Limb (tissue), 2 donors: ENCODE measurements around the gene SKIC2.
"Not testable (repeated sequence)": the region's sequence is repeated elsewhere in the genome, so short reads cannot be mapped to it uniquely, and the experiment has no call there.

Experiments used
- DNase-seq, 2 donors: peaks; one replicate each; pipeline ENCODE4 v3.0.0-alpha.2; 2016; ENCODE audit errors: extremely low spot score in 2 of 2

The SKIC2 gene

GRCh38 chr6:31968791-31969711, 10.1 kb downstream of the SKIC2 start:
- no peak for DNase-seq

- no peak for DNase-seq
These were observed 11.0 kb downstream of the SKIC2 start for GRCh38 chr6:31969712-31970603.

DNA sequence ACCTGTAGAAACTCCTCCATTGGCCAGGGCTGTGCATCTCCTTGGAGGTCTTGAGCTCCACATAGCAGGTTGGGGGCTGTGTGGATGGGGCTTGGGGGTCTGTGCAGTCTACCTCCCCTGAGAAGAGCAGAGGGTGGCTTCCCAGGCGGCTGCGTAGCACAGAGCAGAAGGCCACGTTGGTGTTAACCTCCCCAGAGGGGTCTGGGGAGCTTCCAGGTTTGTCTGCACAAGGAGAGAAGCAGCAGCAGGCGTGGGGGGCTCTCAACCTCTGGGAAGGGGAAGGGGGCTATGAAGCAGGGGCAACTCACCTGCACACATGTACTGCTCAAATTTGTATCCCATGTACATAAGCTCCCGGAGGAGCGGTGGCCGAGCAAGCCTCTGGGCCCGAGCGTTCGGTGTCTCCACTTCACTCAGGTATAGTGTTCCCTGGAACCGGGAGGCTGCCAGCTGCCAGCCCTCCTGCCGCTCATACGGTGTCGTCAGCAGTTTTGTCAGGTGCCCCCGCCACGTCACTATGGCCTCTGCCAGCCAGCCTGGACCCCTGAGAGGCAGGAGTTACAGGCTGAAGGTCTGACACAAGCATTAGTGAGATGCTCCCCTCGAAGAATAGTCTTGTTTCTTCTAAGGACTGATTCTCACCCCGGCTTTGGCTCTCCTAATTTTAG, 11.8 kb downstream of the SKIC2 start:
- DNase-seq = no peak

GRCh38 chr6:31971279-31971992, 12.5 kb downstream of the SKIC2 start:
- DNase-seq = no peak

- DNase-seq = peak; percentile 94 to 98
These were observed 13.2 kb downstream of the SKIC2 start, which contains the start of gene DXO for GRCh38 chr6:31971993-31972708. DXO (minus strand) TSS chr6:31972138; CDS start chr6:31971675, 463 bp downstream.

- no peak for DNase-seq
These were observed 13.9 kb downstream of the SKIC2 start for GRCh38 chr6:31972709-31973350.

GRCh38 chr6:31976065-31976464, 17.1 kb downstream of the SKIC2 start:
- not testable (repeated sequence) for DNase-seq

- DNase-seq = no peak
These were observed 18.9 kb downstream of the SKIC2 start for GRCh38 chr6:31977816-31978431.

- no peak for DNase-seq
These were observed 19.9 kb downstream of the SKIC2 start for GRCh38 chr6:31978831-31979230.

GRCh38 chr6:31979238-31979898, 20.4 kb downstream of the SKIC2 start:
- DNase-seq = no peak

- DNase-seq = not testable (repeated sequence)
These were observed 21.4 kb downstream of the SKIC2 start for GRCh38 chr6:31980195-31980876.

GRCh38 chr6:31980998-31981397, 22.0 kb downstream of the SKIC2 start:
- not testable (repeated sequence) for DNase-seq

DNA sequence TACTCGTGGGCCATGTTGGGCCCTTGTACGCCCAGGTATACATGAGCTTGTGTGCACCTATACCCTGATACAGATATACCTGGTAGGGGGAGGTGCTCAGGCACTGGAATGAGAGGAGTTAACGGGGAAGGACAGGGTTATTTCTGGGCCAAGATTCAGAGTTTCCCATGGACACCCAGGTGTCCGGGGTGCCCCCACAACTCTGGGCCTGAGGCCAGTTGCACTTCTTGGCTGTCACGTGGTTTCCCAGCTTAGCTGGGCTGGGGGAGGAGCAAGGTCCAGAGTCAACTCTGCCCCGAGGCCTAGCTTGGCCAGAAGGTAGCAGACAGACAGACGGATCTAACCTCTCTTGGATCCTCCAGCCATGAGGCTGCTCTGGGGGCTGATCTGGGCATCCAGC, 22.8 kb downstream of the SKIC2 start, which contains the start of gene C4A:
Gene C4A, plus strand, starts transcription at position 314 of the 400 bp plus-strand sequence. Its CDS starts 51 bp downstream, at position 365.
- not testable (repeated sequence) for DNase-seq

DNA sequence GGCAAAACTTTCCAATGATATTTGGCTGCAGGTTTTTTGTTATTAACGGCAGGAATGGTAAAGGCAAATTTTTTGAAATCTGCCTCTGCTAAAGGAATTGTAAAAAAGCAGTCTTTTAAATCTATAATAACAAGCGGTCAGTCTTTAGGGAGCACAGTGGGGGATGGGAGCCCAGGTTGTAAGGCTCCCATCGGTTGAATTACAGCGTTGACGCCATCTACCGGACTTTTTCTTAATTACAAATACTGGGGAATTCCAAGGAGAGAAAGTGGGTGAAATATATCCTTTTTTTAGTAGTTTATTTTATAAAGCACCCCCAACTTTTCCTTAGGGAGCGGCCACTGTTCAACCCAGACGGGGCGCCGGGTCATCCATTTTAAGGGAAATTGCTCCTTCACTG, 30.4 kb downstream of the SKIC2 start:
- DNase-seq = not testable (repeated sequence)

DNA sequence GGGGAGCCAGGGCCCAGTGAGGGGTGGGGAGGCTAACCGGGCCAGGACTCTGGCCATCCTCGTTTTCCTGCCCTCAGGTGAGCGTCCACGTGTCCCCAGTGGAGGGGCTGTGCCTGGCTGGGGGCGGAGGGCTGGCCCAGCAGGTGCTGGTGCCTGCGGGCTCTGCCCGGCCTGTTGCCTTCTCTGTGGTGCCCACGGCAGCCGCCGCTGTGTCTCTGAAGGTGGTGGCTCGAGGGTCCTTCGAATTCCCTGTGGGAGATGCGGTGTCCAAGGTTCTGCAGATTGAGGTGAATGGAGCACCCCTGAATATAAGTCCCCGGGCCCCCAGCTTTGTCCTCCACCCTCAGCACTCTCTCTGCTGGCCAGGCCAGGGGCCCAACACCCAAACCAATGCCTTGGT, 35.4 kb downstream of the SKIC2 start:
- not testable (repeated sequence) for DNase-seq

DNA sequence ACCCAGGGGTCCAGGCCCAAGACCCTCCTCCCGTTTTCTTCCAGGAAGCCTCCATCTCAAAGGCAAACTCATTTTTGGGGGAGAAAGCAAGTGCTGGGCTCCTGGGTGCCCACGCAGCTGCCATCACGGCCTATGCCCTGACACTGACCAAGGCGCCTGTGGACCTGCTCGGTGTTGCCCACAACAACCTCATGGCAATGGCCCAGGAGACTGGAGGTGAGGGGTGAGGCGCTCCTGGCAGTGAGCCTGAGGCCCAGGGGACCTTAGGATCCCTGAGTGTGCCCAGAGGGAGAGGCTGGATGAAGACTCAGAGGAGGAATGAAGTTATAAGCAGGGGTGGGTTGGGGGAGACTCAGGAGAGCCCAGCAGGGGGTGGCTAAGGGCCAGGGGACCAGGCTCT, 37.4 kb downstream of the SKIC2 start:
- DNase-seq = not testable (repeated sequence)

DNA sequence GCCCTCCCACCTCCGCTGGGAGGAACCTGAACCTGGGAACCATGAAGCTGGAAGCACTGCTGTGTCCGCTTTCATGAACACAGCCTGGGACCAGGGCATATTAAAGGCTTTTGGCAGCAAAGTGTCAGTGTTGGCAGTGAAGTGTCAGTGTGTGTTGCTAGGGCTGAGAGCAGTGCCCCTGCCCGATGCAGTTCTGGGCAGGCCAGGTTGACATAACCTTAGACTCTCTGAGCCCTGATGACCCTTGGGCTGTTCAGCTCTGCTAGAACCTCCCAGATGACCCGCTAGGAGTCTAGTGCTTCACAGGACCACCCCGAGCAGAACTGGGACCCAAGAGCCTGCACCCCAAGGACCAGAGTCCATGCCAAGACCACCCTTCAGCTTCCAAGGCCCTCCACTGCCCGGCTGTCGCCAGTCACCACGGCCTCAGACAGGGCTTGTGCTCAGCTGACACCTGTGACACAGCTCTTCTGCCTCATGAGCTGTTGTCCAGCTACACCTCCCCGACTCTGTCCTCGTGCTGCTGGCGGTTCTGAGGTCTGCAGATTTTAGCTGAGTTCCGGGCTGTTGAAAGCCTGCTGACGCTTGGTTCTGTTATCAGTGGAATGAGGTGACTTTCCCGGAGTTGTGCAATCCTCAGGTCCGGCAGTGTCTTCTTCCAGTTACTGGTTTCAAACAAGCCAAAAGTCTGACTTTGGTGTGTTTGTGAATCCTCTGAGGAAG, 43.7 kb downstream of the SKIC2 start:
- not testable (repeated sequence) for DNase-seq
